Measurements from ENCODE around the gene SORT1. TPM values are rescaled to one million over a fixed set of nuclear protein-coding genes. Genes with fewer than 3 reads are reported as not detected.

Gene SORT1
- total and polyA plus RNA-seq, 2 of the 13 experiments (the other 11 are each of a cell fraction or from before 2014, with no cell fraction given) = 32.4 to 93.0 TPM

GRCh38 chr1:109441069-109441468 is 43.4 kb upstream of the SORT1 start (continued):
- TF ChIP-seq ZC3H13 (CRISPR knock-in tag; IDR thresholded peaks at IDR 0.05) = no peak
- peak; percentile 74; the same call in 1 of the 2 replicates for TF ChIP-seq ZNF878 (CRISPR knock-in tag; IDR thresholded peaks at IDR 0.05)
- no peak for TF ChIP-seq CENPX (CRISPR knock-in tag; IDR thresholded peaks at IDR 0.05)
- peak; percentile 70 for TF ChIP-seq PAXIP1 (CRISPR knock-in tag; conservative IDR thresholded peaks at IDR 0.05)
- TF ChIP-seq KDM1A (CRISPR knock-in tag; IDR thresholded peaks at IDR 0.05) = peak; percentile 58; the same call in 1 of the 2 replicates
- TF ChIP-seq YEATS2 (CRISPR knock-in tag; IDR thresholded peaks at IDR 0.05; ENCODE audit: borderline replicate concordance) = no peak
- TF ChIP-seq ZNF503 (CRISPR knock-in tag; IDR thresholded peaks at IDR 0.05) = peak; percentile 81
- TF ChIP-seq ZNF609 (CRISPR knock-in tag; IDR thresholded peaks at IDR 0.05; ENCODE audit: borderline replicate concordance) = peak; percentile 94
- no peak for TF ChIP-seq ZFP90 (CRISPR knock-in tag; IDR thresholded peaks at IDR 0.05; ENCODE audit: borderline replicate concordance)
- TF ChIP-seq PHB2 (IDR thresholded peaks at IDR 0.05; ENCODE audit: partially characterized antibody) = no peak
- TF ChIP-seq KDM4B (CRISPR knock-in tag; IDR thresholded peaks at IDR 0.05) = no peak
- TF ChIP-seq ZNF646 (CRISPR knock-in tag; IDR thresholded peaks at IDR 0.05) = no peak
- TF ChIP-seq ZNF263 (CRISPR knock-in tag; IDR thresholded peaks at IDR 0.05) = no peak
